Glomerular endothelial cell (primary cell): ENCODE measurements around the gene ZBTB2. TPM values are rescaled to one million over a fixed set of nuclear protein-coding genes. Genes with fewer than 3 reads are reported as not detected.
"Not testable (repeated sequence)": the region's sequence is repeated elsewhere in the genome, so short reads cannot be mapped to it uniquely, and the experiment has no call there.

Experiments
- DNase-seq: peaks from one replicate; pipeline ENCODE4 v3.0.0-alpha.2; 2011; ENCODE audit warnings: low read depth, low spot score; ENCODE audit errors: extremely low read depth
- total RNA-seq: library from RNA; depleted of rRNA; stranded (reverse); fragments of >200 nt; gene quantifications from 2 replicates; pipeline ENCODE4 v1.2.3, GENCODE V29; 2015

ZBTB2 gene
- total RNA-seq, 1 donor from 2014 or later: 6.9 TPM

DNA sequence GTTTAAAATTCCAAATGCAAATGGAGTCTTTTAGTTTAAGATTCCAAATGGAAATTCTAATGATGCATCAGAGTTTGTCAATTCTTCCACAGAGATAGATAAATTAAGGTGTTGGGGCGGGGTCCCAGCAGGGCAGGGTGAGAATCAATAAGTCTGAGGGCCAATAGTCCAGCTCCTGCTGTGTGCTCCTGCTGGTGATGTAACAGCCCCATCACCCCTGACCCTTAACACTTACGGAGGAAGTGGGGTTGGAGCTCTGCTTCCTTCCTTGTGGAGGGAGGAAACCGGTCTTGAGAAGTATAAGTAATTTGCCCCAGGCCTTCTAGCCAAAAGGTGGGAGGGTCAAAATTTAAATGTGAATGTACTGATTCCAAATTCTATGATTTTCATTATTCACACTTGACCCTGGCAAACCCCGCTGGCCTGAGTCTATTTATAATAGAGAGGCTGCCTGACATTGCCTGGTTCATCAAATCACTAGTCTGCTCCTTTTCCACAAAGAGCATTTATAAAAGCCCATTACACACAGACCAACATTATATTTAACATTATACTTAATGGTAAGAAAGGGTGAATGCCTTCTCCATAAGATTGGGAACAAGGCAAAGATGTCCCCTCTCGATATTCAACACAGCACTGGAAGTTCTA lies 17.2 kb downstream of the ZBTB2 start:
- DNase-seq: no peak

DNA sequence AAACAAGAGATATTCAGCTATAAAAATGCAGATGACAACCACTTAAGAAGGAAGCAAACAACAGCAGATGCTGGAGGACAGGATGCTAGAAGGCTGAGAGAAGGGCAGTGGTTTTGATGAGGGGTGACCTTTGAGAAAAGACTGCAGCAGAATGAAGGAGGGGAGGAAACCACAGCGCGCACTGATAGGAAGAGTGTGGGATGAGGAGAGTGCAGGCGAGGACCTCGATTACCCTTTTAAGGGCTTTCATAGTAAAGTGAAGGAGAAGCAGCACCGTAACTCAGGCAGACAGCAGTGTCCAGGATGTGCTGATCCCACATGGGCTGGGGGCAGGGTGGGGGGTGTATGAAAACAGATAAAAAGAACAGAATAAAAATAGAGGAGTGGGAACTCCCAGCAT lies 19.2 kb downstream of the ZBTB2 start:
- DNase-seq: no peak

DNA sequence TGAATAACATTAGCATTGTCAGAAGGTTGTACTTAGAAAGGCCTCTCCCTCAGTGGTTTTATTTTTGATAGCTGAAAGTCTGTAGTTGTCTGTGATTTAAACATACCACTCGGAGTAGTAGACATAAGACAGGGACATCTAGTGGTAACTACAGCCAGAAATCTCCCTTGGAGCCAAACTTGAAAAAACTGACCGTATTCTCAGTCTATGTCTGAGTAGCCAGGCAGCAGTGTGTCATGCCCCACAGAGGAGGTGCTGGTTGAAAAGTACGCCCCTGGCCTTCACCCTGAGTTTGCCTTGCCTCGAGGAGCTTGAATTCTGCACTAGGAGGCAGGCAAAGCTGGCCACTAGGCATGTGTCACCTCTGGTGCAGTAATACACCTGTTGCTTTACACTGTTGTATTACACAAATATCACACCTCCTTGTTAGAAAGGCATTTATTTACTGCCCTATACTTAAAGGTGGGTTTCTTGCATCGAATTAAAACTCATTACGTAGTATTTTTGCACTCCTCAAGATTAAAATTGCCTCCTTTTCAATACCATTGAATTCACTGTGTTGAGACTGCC lies 20.8 kb downstream of the ZBTB2 start:
- DNase-seq: no peak

DNA sequence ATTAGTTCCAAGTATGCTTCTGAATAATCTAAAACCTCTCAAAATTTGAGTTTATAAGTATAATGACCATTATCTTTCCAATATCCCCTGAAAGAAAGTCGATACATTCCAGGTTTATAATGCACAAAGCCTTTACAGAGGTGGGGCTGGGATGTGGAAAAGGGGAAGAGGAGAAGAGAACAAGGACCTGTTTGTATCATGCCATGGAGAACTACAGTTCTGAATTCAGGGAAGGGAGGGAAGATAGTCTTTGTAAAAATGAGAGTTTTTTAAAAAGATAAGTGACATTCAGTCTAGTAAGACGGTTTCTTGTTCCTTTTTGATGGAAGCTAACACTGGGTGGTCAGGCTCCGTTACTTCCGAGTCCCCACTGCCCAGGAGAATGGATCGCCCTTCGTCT lies 26.1 kb downstream of the ZBTB2 start:
- DNase-seq: no peak

DNA sequence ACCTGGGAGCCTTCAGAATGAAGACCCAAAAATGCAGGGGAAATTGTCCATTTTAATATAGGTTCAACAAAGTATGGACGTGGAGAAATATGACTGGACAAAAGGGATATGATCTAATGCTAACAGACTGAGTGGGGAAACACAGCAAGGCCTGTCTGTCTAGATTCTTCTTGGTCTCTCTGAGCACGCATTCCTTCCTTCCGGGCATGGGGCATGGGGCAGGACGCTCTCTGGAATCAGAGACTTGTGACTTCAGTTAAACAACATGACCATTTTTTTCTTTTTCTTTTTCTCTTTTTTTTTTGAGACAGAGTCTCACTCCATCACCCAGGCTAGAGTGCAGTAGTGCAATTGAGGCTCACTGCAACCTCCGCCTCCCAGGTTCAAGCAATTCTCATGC lies 31.9 kb downstream of the ZBTB2 start:
- DNase-seq: no peak

DNA sequence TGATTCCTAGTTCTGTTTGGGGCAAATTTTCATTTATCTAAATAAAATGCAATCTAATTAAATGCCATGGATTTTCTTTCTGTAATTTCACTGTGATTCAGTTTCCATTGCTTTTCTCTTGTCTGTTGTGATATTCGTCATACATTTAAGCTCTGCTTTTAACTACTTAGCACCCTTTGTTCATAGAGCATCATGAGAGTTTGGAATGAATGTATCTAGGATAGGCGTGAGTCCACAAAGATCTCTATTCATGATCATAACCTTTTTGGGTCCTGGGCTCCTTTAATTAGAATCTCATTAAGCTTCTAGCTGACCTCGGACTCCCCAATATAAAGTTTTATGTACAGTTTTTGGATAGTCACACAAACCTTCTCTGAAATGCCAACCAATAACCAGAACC lies 32.9 kb downstream of the ZBTB2 start:
- DNase-seq: no peak

DNA sequence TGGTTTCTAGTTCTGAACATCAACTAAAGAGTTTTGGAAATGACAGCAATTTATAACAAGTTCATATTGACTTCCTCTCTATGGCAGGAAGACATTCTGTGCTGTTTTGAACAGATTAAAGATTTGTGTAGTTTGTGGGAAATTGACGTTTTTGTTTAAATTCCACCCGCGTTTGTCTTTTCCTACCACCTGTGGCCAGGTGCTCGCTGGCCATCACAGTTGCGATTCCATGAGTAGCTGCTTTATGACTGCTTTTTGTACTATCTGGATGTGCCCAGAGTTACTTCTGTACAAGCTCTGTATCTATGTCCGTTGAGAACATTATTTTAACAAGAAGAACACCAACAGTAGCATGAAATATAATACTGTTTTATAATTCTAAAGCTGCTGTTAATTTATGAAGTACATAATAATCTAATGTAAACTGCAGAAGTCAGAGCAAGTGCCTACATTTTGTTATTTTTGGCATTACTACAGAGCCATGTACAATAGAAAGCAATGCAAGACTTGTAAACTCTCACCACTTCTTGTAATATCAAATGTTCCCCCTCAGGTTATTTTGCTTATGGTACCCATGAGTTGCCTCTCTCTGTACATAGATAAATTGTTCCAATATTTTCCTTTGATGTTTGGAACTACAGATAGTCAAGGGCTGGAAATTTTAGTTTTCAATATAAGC lies 33.5 kb downstream of the ZBTB2 start:
- DNase-seq: no peak

DNA sequence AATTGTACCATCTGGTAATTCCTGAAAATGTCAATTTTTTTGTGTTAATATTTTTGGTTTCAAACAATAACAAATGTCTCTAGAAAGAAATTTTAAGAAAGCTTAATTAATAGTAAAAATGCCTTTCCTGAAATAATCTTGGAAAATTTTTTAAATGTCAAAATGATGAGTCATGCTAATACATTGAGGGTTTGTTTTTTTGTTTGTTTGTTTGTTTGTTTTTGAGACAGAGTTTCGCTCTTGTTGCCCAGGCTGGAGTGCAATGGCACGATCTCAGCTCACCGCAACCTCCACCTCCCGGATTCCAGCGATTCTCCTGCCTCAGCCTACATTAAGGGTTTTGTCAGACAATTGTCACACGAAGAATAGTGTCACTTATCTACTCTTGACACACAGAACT lies 34.4 kb downstream of the ZBTB2 start:
- DNase-seq: not testable (repeated sequence)

DNA sequence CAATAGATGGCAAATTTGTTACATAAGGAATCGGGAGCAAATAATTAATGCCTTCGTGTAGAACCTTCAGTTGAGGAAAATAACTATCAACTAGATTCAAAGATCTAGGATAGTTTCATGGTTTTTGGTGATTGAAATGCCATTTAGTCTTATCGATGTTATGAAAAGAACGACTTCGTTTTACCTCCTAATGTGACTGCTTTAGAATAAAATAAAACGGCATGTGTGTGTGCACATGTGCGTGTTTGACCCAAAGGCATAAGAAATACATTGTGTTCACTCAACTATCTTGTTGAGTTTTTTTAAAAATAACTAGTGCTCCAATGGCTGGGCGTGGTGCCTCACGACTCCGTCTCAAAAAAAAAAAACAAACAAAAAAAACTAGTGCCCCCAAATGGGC lies 37.6 kb downstream of the ZBTB2 start:
- no peak for DNase-seq

DNA sequence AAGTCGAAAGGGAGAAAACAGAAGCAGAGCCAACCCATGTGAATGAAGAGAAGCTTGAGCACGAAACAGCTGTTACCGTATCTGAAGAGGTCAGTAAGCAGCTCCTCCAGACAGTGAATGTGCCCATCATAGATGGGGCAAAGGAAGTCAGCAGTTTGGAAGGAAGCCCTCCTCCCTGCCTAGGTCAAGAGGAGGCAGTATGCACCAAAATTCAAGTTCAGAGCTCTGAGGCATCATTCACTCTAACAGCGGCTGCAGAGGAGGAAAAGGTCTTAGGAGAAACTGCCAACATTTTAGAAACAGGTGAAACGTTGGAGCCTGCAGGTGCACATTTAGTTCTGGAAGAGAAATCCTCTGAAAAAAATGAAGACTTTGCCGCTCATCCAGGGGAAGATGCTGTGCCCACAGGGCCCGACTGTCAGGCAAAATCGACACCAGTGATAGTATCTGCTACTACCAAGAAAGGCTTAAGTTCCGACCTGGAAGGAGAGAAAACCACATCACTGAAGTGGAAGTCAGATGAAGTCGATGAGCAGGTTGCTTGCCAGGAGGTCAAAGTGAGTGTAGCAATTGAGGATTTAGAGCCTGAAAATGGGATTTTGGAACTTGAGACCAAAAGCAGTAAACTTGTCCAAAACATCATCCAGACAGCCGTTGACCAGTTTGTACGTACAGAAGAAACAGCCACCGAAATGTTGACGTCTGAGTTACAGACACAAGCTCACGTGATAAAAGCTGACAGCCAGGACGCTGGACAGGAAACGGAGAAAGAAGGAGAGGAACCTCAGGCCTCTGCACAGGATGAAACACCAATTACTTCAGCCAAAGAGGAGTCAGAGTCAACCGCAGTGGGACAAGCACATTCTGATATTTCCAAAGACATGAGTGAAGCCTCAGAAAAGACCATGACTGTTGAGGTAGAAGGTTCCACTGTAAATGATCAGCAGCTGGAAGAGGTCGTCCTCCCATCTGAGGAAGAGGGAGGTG lies 38.7 kb downstream of the ZBTB2 start:
- no peak for DNase-seq

DNA sequence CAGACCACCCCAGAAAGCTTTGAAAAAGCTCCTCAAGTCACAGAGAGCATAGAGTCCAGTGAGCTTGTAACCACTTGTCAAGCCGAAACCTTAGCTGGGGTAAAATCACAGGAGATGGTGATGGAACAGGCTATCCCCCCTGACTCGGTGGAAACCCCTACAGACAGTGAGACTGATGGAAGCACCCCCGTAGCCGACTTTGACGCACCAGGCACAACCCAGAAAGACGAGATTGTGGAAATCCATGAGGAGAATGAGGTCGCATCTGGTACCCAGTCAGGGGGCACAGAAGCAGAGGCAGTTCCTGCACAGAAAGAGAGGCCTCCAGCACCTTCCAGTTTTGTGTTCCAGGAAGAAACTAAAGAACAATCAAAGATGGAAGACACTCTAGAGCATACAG lies 39.6 kb downstream of the ZBTB2 start:
- no peak for DNase-seq

DNA sequence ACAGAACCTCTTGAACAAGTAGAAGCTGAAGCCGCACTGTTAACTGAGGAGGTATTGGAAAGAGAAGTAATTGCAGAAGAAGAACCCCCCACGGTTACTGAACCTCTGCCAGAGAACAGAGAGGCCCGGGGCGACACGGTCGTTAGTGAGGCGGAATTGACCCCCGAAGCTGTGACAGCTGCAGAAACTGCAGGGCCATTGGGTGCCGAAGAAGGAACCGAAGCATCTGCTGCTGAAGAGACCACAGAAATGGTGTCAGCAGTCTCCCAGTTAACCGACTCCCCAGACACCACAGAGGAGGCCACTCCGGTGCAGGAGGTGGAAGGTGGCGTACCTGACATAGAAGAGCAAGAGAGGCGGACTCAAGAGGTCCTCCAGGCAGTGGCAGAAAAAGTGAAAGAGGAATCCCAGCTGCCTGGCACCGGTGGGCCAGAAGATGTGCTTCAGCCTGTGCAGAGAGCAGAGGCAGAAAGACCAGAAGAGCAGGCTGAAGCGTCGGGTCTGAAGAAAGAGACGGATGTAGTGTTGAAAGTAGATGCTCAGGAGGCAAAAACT lies 40.1 kb downstream of the ZBTB2 start:
- DNase-seq: no peak

DNA sequence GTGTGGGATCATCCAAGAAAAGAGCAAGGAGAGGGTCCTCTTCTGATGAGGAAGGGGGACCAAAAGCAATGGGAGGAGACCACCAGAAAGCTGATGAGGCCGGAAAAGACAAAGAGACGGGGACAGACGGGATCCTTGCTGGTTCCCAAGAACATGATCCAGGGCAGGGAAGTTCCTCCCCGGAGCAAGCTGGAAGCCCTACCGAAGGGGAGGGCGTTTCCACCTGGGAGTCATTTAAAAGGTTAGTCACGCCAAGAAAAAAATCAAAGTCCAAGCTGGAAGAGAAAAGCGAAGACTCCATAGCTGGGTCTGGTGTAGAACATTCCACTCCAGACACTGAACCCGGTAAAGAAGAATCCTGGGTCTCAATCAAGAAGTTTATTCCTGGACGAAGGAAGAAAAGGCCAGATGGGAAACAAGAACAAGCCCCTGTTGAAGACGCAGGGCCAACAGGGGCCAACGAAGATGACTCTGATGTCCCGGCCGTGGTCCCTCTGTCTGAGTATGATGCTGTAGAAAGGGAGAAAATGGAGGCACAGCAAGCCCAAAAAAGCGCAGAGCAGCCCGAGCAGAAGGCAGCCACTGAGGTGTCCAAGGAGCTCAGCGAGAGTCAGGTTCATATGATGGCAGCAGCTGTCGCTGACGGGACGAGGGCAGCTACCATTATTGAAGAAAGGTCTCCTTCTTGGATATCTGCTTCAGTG lies 40.8 kb downstream of the ZBTB2 start:
- DNase-seq: no peak

DNA sequence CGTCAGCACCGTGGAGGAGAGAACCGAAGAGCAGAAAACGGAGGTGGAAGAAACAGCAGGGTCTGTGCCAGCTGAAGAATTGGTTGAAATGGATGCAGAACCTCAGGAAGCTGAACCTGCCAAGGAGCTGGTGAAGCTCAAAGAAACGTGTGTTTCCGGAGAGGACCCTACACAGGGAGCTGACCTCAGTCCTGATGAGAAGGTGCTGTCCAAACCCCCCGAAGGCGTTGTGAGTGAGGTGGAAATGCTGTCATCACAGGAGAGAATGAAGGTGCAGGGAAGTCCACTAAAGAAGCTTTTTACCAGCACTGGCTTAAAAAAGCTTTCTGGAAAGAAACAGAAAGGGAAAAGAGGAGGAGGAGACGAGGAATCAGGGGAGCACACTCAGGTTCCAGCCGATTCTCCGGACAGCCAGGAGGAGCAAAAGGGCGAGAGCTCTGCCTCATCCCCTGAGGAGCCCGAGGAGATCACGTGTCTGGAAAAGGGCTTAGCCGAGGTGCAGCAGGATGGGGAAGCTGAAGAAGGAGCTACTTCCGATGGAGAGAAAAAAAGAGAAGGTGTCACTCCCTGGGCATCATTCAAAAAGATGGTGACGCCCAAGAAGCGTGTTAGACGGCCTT lies 41.6 kb downstream of the ZBTB2 start:
- no peak for DNase-seq

DNA sequence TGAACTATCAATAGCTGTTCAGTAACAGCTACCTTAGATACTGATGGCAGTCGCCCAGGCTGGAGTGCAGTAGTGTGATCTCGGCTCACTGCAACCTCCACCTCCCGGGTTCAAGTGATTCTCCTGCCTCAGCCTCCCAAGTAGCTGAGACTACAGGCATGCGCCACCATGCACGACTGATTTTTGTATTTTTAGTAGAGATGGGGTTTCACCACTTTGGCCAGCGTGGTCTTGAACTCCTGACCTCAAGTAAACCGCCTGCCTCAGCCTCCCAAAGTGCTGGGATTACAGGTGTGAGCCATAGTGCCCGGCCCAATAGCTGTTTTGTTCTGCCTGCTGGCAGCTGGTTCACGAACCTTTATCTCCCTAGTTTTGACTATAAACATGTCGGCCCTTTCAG lies 48.6 kb downstream of the ZBTB2 start:
- not testable (repeated sequence) for DNase-seq

DNA sequence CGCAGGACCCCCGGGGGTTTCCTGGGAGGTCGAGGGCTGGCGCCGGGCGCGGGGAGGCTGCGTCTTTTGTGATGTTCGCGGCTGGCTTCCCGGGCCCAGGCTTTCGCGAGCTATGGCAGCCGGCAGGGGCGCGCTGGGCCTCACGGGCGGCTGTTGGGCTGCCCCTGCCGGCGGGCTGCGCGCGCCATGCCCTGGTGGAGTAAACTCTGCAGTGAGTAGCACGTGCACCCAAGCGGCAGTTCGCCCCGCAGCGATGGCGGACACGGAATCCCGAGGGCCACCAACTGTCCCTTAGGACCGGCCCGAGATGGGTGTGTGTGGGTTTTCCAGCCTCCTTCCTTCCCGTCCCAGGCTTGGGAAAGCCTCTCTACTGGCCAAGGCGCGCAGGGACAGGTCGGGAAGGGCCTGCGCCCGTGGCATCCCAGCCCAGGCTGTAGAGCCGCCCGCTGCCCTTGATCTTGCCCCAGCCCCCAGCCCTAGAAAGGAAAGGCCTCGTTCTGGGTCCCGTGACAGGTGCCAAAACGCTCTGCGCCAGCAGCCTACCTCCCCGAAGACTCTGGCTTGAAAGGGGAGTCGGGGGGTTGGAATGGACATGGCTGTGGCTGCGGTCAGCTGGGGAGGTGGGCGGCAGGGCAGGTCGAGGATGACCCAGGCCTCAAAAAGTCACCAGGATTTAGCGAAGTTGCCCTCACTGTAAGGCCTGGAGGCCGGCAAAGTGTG lies 49.7 kb downstream of the ZBTB2 start:
- DNase-seq: no peak

DNA sequence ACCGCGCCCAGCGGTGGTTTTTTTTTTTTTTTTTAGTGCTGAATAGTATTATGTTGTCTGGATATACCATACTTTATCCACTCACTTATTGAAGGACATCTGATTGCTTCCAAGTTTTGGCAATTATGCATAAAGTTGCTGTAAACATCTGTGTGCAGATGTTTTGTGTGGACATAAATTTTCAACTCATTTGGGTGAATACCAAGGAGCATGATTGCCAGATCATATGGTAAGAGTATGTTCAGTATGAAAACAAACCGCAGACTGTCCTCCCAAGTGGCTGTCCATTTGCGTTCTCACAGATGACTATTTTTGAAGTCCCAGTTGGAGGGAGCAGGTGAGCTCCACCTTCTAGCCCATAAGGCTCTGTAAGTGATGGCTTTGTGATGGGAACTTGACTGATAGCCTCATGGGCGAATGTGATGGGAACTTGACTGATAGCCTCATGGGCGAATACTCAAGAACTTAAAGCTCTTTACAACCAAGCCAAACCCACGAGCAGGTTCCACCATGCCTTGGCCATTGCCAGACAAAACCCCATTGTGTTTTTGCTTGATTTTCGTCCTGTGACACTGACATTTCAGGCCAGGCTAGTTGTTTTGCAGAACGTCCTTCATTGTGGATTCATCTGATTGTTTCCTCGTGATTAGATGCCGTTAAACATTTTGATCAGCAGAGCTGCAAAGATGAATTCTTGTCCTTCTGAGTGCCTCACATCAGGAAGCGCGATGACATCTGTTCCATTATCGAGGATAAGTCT lies 51.0 kb downstream of the ZBTB2 start:
- DNase-seq: no peak

DNA sequence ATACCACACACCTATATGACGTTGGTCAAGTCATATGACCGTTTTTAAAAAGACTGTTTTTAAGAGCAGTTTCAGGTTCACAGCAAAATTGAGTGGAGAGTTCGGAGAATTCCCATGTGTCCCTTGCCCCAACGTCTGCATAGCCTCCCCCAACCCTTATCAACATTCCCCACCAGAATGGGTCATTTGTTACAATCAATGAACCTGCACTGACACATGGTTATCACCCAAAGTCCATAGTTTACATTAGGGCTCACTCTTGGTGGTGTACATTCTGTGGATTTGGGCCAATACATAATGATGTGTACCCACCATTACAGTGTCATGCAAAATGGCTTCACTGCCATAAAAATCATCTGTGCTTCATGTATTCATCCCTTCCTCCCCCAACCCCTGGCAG lies 52.0 kb downstream of the ZBTB2 start:
- DNase-seq: no peak
